CD4-positive, alpha-beta T cell treated with Interleukin-1 beta for 1 hour (primary cell): ENCODE data around the gene NOP9.
A peak's percentile ranks its signal among the peaks of the same experiment; 100 is the strongest.

Experiments
- DNase-seq, 2 donors: peaks; one replicate each; pipeline ENCODE4 v3.0.0-alpha.2; 2020 to 2022

NOP9 gene

GRCh38 chr14:24284501-24285035, 15.1 kb upstream of the NOP9 start:
- no peak for DNase-seq

- no peak for DNase-seq
Measured at GRCh38 chr14:24285351-24285750, 14.3 kb upstream of the NOP9 start.

GRCh38 chr14:24286996-24287395, 12.7 kb upstream of the NOP9 start:
- no peak for DNase-seq

DNA sequence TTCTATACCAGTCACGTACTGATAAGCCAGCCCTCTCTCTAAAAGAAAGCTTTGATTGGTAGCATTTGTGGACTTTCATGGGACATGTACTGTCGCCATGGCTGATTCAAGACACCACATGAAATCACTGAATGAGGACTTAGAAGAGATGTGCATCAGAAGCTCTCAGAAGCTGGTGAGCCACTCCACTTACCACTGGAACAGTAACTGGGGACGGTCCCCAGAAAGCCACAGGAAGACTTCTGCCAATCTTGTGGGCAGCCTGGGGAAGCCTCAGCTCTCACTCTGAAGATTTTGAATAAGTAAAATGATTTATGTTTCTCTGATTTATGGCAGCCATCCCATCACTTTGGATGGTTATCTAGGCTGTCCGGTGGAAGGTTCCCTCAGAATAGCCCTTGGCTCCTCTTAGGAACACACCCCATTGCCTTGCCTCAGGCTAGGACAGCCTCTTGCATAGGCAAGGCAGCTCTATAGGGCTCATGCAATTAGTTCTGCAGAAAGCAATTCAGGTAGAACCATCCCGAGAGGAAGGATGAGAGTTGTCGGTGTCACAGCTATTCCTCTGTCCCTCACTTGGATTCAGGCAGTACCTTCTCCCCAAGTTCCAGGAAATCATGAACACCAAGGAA, 9.9 kb upstream of the NOP9 start:
- no peak for DNase-seq

DNA sequence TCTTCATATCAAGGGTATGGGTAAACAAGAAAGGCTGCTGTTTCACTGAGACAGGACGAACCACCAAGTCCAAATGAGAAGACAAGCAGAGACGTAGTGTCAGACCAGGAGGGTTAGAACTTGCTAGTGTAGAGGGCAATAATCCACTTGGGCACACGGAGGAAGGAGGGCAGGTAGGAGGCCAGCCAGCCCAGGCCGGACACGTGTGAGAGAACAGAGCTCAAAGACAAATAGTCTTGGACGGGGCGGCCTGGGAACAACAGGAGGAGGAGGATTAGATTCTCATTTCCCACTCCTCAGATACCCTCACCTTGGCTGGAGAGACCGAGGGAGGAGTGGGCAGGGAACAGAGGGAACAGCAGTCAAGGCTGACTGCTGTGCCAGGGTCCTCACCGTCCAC, 8.9 kb upstream of the NOP9 start:
- DNase-seq, result no peak

DNA sequence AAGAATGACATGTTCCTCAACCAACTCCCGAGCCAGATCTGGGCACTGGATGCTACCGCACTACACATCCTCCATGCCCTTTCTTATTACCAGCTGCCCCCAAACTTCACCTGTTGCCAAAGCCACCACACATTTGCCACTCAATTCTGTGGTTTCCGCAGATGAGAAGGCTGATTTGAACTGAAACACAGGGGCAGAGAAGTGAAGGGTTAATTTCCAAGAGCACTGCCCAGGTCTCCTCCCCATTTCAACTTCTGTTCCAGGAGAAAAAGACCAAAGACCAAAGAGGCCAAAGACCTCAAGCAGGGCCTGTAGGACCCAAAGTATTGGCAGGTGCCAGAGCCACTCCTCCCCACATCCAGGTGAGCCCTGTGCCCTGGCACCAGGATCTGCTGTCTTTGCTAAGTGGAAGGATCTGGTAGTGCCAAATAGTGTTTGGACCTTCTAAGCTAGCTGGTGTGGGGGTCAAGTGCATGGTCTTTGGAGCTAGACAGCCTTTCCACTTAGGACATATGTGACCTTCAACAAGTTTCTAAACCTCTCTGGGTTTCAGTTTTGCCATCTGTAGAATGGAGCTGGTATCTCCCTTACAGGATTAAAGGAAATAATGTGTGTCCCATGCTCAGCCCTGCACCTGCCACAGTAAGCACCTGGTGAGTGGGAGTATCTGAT, 8.1 kb upstream of the NOP9 start:
- no peak for DNase-seq

GRCh38 chr14:24292118-24292807, 7.4 kb upstream of the NOP9 start:
- no peak for DNase-seq

GRCh38 chr14:24293525-24293924, 6.1 kb upstream of the NOP9 start:
- no peak for DNase-seq

DNA sequence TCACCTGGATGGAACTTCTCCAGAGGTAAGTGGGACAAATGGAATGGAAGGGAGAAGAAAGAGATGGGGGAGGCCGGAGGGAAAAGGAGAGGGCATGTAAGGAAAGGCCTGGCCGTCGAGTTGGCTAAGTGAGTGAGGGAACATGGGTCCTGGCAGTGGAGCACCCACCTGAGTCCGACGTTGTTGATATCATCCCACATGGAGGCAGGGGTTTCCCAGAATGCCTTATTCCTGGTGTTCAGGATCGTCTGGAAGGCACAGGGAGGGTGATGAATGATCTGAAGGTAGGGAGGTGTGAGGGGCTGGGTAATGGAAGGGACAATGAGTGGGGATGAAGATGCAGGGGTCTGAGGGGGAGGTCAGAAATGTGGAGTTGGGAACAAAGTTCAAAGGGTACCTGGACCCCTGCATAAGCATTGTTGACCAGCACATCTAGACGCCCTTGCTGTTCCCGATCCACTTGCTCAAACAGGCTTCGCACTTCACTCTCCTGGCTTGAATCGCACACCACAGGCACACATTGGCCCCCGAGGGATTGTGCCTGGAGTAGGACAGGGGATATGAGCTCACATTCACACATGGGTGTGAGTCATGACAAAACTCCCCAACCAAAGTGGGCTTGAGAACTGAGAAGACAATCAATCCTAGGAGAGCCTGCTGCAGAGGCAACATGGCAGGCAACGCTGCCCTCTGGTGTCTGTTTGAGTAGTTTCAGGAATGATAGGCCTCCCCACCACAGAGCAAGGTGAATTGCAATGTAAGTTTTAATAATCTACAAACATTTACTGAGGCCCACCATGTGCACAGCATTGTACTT, 3.1 kb upstream of the NOP9 start:
- peak; percentile 81 for DNase-seq

DNA sequence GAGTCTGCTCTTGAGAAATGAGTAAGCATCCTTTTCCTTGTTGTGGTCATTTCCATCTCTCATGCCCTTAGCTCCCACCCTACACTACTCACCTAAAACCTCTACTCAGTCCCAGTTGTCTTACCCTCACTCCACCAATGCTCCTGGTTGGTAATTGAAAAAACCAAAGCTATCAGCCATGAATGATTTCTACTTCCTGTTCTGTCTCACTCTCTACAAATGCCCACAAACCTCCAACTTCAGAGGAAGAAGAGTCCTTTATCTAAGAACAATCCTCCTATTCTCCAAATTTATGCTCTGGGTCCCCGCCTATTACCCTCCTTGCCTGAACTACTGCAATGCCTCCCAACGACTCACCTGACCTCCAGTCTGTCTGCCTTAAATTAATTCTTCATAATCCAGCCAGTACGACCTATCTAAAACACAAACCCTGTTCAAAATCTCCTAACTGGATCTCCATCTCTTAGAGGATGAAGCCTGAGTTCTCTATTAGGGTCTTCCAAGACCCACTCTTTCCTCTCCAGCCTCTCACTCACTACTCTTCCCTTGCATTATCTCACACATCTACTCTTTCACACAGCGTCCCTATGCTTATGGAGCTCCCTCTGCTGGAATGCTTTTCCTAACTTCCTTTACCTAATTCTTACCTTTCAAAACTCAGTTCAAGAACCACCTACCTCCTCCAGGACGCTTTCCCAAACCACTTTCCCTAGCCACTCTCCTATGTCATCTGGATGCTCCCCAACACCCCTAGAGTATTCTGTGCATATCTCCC, 2.3 kb upstream of the NOP9 start:
- no peak for DNase-seq

DNA sequence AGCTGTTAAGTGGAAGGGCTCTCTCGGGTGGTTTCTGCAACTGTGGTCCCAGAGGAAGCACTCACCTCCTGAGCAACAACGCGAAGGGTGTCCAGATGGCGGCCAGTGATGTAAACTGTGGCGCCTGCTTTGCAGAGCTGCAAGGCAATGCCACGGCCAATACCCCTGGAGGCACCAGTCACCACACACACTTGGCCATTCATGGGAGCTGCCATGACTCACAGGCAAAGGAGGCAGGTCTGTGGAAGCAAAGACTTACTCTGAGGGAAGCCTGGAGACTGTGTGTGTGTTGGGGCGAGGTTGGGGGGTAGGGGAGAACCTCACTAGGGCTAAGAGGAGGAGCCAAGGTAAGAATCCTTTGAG, 777 bp upstream of the NOP9 start:
- DNase-seq, result peak in 1 of 2 donors; percentile 25

DNA sequence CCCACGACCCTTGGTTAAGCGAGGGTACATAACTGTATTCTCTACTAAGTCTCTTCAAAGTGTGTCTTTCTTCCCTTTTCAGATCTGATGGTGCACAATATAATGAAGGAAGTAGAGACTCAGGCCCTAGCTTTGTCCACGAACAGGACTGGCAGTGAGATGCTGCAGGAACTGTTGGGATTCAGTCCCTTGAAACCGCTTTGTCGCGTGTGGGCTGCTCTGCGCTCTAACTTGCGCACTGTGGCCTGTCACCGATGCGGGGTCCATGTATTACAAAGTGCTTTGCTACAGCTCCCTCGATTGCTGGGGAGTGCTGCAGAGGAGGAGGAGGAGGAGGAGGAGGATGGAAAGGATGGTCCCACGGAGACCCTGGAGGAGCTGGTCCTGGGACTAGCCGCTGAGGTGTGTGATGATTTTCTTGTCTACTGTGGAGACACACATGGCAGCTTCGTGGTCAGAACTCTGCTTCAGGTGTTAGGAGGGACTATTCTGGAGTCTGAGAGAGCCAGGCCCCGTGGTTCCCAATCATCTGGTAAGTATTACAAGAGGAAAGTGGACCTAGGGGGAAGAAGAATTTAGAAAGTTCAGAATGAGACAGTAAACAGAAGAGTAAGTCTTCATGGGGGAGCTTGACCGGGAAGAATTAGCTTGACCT, 803 bp downstream of the NOP9 start:
- no peak for DNase-seq

- no peak for DNase-seq
Measured at GRCh38 chr14:24304019-24304387, 4.4 kb downstream of the NOP9 start.

GRCh38 chr14:24307156-24307574, 7.5 kb downstream of the NOP9 start:
- no peak for DNase-seq

DNA sequence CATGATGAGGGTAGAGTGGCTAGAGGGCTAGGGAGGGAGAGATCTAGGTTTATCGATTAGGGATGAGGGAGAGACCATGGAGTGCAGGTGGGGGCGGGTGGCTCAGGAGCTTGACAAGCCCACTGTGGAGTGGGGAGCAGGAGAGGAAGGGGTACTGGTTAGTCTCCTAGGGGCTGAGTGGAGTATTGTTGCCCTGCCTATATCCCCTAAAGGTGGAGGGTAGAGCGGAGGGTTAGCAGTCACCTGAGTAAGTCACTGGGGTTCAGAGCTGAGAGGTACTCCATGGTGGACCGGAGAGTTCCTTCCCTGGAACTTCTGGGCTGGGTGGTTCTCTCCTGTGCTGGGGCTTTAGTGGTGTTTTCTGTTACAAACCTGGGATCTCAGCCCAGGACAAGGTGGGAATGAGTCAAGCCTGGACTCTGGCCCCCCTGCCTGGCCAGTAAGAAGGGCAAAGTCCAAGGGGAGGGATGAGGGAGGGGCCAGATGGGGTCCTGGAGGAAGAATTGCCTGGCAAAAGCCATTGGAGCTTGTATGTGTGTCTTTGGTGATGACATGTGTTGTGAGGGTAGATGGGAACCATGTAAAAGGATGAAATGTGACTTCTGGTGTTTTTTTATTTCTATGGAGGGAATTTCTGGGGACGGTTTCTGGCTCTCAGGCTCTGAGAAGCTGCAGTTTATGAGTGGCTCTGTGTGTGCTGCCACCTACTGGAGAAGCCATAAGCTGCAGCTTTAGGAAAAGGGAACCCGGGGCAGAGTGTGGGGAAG, 8.1 kb downstream of the NOP9 start, which contains the start of gene CIDEB:
Gene CIDEB, minus strand, starts transcription at position 403 of the 767 bp plus-strand sequence. Its CDS starts 119 bp downstream, at position 284.
- DNase-seq, result peak; percentile 66 to 72

DNA sequence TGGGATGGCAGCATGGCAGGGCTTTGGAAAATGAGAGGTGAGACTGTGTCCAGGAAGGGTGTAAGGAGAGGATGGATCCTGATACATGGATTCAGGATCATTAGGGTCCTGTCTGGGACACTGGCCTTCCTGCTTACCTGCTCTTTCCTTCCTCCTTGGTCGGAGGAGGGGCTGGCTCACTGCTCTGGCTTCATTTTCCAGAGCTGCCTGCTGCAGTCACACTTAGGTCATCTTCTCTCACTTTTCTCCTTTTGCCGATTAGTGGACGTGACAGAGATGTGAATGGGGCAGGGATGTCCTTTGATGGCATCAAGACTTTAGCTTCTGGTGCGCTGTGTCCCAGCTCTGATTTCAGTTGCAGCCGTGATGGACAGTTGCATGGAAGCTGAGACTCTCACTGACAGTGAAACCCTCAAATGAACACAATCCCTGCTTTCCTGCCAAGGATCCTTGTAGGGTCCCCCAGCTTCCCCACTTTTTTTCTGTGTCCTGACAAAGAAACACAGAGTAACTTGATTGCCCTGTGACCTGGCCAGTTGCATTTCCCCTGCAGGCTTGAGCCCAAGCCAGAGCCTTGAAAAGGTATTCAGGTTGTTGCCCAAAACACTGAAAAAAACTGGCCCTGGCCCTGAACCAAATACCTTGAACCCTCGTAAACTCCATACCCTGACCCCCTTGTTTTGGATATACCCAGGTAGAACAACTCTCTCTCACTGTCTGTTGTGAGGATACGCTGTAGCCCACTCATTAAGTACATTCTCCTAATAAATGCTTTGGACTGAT, 8.9 kb downstream of the NOP9 start:
- no peak for DNase-seq

- no peak for DNase-seq
Measured at GRCh38 chr14:24309538-24310264, 10.1 kb downstream of the NOP9 start, which contains the start of gene LTB4R2. Gene LTB4R2, plus strand, starts transcription at chr14:24310140. Its CDS starts 525 bp downstream, at chr14:24310665.

DNA sequence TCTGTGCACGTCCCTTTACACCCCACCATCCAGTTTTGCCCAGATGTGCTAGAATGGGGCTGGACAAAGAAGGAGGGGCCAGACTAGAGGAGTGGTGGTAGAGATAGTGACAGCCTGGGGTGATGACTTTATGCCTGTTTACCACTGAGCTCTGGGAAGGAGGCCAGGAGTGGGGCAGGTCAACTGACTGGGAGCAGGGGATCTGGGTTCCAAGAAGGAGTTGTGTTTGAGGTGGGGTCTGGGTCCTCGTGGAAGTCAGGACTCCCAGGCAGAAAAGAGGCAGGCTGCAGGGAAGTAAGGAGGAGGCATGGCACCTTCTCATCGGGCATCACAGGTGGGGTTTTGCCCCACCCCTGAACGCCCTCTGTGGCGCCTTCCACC, 10.6 kb downstream of the NOP9 start:
- no peak for DNase-seq
